DND-41 (cell line): ENCODE measurements around the gene ABHD16A.

ENCODE experiments used
- EZH2 ChIP-seq: IDR thresholded peaks from 3 replicates; pipeline ENCODE4 v1.6.1; 2012; ENCODE audit warnings: borderline replicate concordance, low read depth, mild to moderate bottlenecking, moderate library complexity, low read length, inconsistent platforms; ENCODE audit not compliant: severe bottlenecking
- TF ChIP-seq, protein P1 (sequence below): IDR thresholded peaks from 2 replicates; pipeline ENCODE4 v1.5.1; 2012; ENCODE audit warnings: borderline replicate concordance, low read length, moderate library complexity, mild to moderate bottlenecking; ENCODE audit not compliant: poor library complexity, severe bottlenecking; ENCODE audit errors: extremely low read depth

DNA sequence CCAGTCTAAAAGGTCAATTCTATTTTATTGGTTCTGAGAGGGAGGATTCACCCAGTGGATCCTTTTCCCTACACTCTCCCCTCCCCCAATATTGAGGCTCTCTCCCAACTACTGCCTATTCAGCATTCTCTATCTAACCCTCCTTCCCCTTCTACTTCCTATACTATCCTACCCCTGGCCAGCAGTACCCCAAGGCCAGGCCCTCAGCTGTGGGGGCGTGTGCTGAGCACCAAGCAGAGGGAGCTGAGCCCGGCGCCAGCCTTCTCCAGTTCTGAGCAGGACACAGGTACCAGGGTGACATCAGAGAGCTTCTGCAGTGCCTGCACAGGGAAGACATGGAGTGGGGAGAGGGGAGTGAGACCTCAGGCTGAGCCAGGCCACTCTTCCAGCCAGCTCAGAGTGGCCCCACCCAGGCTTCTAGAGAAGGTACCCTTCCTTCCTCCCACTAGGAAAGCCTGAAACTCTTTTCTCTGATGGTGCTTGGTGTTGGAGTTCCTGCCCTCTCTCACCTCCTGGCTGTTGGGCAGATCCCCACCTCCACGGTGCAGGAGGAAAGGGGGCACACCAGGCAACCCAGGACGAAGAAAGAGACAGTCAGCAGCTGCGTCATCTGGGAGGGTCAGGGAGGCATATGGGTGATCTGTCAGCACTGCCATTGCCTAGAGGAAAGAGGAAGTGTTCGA lies 24.1 kb upstream of the ABHD16A start:
- TF ChIP-seq, protein P1, sequence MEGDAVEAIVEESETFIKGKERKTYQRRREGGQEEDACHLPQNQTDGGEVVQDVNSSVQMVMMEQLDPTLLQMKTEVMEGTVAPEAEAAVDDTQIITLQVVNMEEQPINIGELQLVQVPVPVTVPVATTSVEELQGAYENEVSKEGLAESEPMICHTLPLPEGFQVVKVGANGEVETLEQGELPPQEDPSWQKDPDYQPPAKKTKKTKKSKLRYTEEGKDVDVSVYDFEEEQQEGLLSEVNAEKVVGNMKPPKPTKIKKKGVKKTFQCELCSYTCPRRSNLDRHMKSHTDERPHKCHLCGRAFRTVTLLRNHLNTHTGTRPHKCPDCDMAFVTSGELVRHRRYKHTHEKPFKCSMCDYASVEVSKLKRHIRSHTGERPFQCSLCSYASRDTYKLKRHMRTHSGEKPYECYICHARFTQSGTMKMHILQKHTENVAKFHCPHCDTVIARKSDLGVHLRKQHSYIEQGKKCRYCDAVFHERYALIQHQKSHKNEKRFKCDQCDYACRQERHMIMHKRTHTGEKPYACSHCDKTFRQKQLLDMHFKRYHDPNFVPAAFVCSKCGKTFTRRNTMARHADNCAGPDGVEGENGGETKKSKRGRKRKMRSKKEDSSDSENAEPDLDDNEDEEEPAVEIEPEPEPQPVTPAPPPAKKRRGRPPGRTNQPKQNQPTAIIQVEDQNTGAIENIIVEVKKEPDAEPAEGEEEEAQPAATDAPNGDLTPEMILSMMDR, result no peak
- TF ChIP-seq EZH2, result no peak
